H1 (cell line): ENCODE data around the gene KRTAP5-1. TPM values are rescaled to one million over a fixed set of nuclear protein-coding genes. Genes with fewer than 3 reads are reported as not detected.

Experiments used
- CTCF ChIP-seq, 3 experiments: IDR thresholded peaks; 1 replicate in 2 of 3; 2 replicates in 1 of 3; pipeline versions ENCODE4 v1.5.1 to v1.6.1; 2011; ENCODE audit warnings: low read length in 3 of 3, mild to moderate bottlenecking in 3 of 3, inconsistent platforms in 2 of 3, low read depth in 1 of 3, moderate library complexity in 1 of 3; ENCODE audit not compliant: insufficient read depth in 1 of 3; ENCODE audit errors: control extremely low read depth in 1 of 3
- HDAC2 ChIP-seq, 2 experiments: fragments of 300-600 bp in 1 of 2; sonication (generic) in 1 of 2; IDR thresholded peaks; 2 replicates each; pipeline ENCODE4 v1.6.1; 2011 to 2012; ENCODE audit warnings: low read depth in 2 of 2, low read length in 2 of 2, mild to moderate bottlenecking in 2 of 2, moderate library complexity in 2 of 2, borderline replicate concordance in 1 of 2, inconsistent platforms in 1 of 2
- polyA plus RNA-seq, 7 experiments: library from polyadenylated mRNA; depleted of rRNA in 3 of 7; stranded (reverse) in 5 of 7; unstranded in 2 of 7; fragments of >200 nt in 5 of 7; fragments of 200-250 nt in 2 of 7; gene quantifications; 1 replicate in 5 of 7; 2 replicates in 1 of 7; 4 replicates in 1 of 7; pipeline versions ENCODE4 v1.2.1 to v1.2.3, GENCODE V29; 2011 to 2013; ENCODE audit warnings: missing spikeins in 2 of 7, mixed read lengths in 2 of 7
- total RNA-seq: library from RNA; stranded (reverse); fragmentation: NEBNext Ultra II Directional; extraction: Animal tissue kit (Norgen Biotek cat#: 25700); gene quantifications from 2 replicates; pipeline ENCODE4 v1.2.1, GENCODE V29; 2021

The KRTAP5-1 gene
- total and polyA plus RNA-seq, 2 of the 8 experiments (the other 6 are each of a cell fraction or from before 2014, with no cell fraction given): not detected

GRCh38 chr11:1623716-1624115 is 38.6 kb upstream of the KRTAP5-1 start (continued):
- no peak for TF ChIP-seq CTCF (IDR thresholded peaks at IDR 0.05; ENCODE audit: control extremely low read depth in 1 of 3, insufficient read depth in 1 of 3, low read depth in 1 of 3, low read length in 3 of 3)
- TF ChIP-seq HDAC2 (IDR thresholded peaks at IDR 0.05; ENCODE audit: borderline replicate concordance in 1 of 2, low read depth in 2 of 2, low read length in 2 of 2): no peak
